Fibroblast of peridontal ligament (primary cell): ENCODE data around the gene MED29.

ENCODE experiments used
- DNase-seq: peaks from one replicate; pipeline ENCODE4 v3.0.0-alpha.2; 2010; ENCODE audit errors: extremely low read depth

The MED29 gene

DNA sequence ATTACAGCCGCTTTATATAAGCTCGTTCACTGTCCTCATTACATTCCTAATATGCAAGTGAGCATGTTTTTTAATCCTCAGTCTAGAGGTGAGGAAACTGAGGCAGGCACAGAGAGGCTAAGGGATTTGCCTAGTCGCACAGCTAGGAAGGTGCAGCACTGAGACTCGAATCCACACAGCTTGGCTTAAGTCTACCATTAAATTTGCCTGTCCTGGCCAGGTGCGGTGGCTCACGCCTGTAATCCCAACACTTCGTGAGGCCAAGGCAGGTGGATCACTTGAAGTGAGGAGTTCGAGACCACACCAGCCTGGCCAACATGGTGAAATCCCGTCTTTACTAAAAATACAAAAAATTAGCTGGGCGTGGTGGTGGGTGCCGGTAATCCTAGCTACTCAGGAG, 36.5 kb downstream of the MED29 start:
- no peak for DNase-seq

DNA sequence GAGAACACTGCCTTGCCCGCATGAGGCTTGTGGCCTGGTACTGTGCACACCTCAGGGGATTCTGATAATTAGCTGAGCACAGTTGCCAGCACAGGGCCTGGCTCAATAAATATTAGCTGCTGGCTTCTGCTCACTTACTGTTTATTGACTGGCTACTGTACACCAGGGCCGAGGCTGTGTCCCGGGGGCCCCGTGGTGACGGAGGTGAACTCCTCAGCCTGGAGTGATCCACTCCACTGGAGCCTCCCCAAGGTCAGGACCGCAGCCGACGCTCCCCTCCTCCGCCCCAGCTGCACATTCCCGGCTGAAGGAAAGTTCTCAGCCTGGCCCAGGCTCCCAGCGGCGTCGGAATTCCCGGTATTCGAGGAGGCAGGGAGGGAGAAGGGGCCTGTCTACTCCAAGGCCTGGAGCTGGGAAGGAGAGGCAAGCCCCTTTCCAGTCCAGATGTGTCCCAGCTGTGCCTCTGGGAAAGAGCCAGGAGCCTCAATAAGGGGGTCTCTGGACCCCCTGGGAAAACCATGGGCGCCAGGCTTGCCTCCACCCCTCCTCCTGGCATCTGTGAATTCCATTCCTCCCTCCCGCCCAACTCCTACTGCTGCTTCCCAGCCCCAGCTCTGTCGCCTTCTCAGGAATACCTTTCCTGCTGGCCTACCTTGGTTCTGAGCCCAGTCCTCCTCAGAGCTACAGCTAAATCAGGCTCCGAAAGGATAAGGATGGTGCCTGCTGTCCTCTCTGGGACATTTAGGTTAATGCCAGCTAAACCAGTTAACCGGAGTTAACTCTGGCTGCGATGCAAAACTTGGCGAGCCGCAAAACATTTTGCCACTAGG, 37.3 kb downstream of the MED29 start:
- DNase-seq, result peak; percentile 88

DNA sequence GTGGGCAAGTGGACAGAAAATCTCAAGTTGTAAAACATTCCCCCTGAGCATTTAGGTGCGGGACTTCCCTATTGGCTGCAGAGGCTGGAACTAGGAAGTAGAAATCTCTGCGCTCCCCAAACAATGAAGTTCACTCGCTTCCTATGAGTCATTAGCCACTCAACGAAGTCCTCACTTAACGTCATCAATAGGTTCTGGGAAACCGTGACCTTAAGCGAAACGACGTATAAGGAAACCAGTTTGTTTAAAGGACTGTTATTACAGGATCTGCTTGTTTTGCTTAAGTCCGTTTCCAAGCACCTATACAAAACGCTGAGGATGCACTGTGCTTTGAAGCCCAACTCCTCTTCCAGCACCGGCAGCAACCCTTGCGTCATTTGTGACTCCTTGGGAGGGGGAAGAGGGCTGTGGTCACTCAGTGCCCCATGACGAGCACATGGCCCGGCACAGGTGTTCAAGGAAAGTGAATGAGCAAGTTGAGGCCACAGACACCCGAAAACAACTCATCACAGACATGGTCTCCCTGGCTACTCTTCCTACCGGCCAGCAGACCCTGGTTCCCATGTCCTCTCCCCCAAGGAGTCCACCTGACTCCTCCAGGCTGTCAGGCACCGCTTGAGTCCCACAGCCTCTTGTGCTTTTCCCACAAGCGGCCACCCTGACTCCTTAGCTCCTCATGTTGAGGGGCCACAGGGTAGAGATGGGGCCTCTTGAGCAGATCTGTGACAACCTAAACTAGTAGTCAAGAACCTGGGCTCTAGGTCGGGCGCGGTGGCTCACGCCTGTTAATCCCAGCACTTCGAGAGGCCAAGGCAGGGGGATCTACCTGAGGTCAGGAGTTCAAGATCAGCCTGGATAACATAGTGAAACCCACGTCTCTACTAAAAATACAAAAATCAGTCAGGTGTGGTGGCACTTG, 39.8 kb downstream of the MED29 start:
- peak; percentile 43 for DNase-seq

DNA sequence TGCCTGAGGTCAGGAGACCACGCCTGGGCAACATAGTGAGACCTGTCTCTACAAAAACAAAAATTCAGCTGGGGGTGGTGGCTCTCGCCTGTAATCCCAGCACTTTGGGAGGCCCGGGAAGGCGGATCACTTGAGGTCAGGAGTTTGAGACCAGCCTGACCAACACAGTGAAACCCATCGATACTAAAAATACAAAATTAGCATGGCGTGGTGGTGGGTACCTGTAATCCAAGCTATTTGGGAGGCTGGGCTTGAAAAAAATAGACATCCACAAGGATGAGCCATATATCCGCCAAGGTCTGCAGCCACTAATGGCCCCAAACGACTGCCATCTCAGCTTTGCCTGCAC, 41.5 kb downstream of the MED29 start:
- no peak for DNase-seq

DNA sequence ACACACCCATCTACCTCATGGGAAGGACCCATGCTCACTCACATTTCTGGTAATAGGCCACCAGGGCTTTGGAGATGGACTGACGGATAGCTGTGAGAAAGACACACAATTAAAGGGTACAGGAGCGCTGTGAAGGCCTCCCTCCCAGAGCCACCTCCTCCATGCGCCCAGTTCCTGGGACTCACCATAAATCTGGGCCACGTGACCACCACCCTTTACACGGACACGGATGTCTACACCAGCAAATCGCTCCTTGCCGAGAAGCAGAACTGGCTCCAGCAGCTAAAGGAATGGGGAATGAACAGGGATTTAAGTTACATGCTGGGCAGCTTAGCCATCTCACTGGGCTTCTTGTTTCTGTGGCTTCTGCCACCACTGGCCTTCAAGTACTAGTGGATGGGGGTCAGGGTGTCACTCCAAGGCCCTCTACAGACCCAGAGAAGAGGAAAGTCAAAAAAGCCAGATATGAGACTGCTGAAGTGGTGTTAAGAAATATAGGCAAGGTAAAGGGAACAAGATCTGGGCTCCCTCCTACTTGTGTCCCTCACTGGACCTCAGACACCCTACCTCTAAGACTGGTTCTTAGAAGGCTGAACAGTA, 42.4 kb downstream of the MED29 start:
- no peak for DNase-seq

- no peak for DNase-seq
These were observed 43.2 kb downstream of the MED29 start for GRCh38 chr19:39434123-39435076.

DNA sequence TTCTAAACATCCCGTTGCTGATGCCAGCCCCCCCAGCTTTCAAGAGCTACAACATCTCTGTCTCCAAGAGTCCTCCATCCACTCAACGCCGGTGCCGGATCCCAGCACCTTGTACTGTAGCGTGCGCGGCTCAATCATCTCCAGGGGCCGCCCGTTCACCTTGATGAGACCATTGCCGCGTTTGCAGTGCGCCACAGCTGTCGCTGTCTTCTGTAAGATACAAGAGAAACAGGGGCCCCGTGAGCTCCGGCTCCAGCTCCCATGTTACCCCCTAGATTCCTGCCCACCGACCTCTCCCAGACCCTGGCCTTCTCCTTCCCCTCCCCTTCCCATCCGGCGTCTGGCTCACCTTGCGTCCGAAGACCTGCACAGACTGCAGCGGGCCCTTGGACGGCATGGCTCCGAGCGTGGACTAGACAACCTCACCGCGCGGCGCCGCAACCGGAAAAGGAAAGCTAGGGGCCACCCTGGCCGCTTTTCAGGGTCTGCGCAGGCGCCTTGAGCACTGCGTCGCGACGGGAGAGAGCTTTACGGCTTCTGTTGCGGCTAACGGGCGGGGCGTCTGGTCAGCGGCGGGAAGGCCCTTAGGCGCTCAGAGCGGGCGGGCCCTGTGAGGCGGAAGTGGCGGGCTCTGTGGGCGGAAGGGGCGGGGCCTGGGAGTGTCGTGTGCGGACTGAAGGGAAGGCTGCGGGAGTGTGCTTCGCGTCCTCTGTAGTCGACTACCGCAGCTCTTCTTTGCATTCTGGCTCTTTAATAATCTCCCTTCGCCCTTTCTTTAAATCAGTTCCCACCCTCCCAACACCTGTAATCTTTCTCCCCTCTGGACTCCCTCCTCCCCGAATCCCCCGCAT, 44.5 kb downstream of the MED29 start, which contains the start of gene RPS16:
TSS of gene RPS16 (minus strand) at position 451 of the 851 bp plus-strand sequence. CDS start at position 397, 54 bp downstream.
- DNase-seq, result peak; percentile 95

GRCh38 chr19:39436350-39436716, 45.2 kb downstream of the MED29 start:
- DNase-seq, result no peak

DNA sequence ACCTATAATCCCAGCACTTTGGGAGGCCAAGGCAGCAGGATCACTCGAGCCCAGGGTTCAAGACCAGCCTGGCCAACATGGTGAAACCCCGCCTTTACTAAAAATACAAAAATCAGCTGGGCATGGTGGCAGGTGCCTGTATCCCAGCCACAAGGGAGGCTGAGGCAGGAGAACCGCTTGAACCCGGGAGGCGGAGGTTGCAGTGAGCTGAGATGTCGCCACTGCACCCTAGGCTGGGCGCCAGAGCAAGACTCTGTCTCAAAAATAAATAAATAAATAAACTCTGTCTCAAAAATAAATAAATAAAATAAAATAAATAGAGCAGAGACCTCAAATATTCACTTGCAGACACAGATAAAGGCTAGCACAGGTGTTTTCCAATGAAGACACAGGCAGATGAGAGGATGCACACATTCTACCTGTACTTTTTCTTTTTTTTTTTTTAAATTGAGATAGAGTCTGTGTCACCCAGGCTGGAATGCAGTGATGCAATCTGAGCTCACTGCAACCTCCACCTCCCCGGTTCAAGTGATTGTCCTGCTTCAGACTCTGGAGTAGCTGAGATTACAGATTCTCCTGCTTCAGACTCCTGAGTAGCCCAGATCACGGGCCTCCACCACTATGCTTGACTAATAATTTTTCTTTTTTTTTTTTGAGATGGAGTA, 47.2 kb downstream of the MED29 start:
- no peak for DNase-seq

DNA sequence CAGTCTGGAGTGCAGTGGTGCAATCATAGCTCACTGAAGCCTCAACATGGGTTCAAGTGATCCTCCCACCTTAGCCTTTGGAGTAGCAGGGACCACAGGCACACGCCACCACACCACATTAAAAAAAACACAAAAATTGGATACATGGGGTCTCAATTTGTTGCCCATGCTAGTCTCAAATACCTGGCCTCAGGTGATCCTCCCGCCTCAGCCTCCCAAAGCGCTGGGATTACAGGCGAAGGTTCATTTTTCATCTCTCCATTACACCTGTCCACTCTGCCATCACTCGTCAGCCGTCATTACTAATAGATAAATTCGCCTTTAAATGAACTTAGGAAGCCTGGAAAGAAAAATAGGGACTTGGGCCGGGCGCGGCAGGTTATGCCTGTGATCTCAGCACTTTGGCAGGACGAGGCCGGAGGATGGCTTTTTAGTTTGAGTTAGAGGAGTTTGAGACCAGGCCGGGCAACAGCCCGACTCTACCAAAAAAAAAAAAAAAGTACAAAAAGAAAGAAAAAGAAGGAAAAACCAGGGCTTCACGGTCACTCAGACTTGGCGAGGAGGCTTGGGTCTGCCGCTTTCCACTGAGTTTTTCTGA, 53.5 kb downstream of the MED29 start:
- peak; percentile 50 for DNase-seq

DNA sequence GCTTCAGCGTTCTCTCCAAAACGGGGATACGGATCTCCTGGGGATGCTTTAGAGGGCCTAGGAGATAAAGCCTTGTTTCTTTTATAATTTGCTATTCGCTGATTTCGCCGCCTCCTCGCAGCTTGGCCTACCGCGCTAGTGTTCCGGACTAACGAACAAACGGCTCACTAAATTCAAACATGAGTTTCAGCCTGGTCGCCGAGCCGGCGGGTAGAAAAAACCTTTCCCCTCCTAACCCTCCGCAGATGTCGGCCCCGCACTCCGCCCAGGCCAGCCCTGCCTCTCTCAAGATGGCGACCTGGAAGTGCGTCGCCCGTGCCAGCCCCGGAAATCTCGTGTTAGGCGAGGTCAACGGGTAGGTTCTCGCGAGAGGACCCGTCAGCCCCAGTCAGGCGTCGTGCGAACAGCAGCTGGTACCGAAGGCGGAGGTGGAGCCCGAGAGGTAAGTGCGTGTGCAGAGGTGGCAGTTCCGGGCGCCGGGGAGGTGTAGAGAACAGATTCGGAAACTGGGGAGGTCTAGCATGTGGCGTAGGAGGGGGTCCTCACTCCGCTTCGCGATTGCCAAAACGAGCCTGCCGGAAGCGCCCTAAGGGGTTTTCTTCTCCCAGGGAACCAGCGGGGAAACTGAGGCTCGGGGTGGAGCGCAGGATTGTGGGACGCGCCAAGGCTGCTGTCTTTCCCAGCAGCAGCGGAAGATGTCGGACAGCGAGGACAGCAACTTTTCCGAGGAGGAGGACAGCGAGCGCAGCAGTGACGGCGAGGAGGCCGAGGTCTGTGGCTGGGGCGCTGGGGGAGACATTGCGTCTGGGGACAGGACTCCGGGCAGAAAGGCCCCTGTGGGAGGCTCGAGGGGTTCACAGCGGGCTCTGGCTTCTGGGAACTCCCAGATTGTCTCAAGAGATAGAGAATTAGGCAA, 54.3 kb downstream of the MED29 start, which contains the start of gene SUPT5H:
TSS of gene SUPT5H (plus strand) at position 387 of the 916 bp plus-strand sequence. CDS start at position 696, 309 bp downstream.
- peak; percentile 97 for DNase-seq

DNA sequence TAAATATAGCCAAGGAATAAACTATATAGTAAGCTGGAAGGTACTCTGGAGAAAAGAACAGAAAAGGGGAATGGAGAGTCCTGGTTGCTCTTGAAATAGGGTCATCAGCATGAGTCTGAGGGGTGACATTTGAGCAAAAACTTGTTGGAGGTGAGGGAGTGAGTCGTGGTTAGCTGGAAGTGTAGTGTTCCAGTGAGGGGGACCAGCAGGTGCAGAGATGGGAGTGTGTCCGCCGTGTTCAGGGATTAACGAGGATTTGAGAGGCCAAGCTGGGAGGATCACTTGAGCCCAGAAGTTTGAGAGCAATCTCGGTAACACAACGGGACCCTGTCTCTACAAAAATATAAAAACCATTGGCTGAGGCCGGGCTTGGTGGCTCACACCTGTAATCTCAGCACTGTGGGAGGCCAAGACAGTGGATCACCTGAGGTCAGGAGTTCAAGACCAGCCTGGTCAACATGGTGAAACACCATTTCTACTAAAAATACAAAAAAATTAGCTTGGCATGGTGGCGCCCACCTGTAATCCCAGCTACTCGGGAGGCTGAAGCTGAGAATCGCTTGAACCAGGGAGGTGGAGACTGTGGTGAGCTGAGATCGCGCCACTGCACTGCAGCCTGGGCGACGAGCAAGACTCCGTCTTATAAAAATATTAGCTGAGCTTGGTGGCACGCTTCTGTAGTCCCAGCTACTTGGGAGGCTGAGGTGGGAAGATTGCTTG, 55.3 kb downstream of the MED29 start:
- no peak for DNase-seq

GRCh38 chr19:39448271-39448670, 57.1 kb downstream of the MED29 start:
- DNase-seq, result no peak

DNA sequence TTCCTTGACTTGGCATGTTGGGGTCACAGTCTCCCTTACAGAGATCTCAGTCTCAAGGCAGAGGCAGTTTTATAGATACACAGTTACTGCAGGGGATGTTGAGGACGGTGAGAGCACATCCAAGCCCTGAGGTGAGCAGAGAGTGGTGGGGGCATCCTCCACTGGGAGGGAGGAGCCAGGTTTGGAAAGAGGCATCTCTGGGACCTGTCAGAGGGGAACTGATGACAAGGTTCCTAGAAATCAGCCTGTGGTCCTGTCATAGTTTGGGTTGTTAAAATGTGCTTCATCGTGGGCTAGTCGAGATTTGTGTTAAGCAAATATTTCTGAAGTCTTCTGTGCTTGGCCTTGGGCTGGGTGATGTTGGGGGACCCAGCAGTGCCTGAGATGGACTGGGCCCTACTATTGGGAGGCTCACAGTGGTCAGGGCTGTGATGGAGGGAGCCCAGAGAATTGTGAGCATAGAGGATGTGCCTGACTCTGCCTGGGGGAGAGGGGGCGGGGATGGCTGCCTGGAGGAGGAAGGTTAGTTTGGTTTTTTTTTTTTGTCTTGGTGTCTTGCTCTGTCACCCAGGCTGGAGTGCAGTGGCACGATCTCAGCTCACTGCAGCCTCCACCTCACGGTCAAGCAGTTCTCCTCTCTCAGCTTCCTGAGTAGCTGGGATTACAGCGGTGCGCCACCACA, 58.1 kb downstream of the MED29 start:
- DNase-seq, result no peak
